Hepatocyte (in vitro differentiated cells): ENCODE results near the gene CCDC85C. TPM values are rescaled to one million over a fixed set of nuclear protein-coding genes. Genes with fewer than 3 reads are reported as not detected.

Experiments used
- DNase-seq: peaks from one replicate; pipeline ENCODE4 v3.0.0-alpha.2; 2016; ENCODE audit warnings: low spot score
- H2AFZ ChIP-seq: fragments of 200-600 bp; sonication (generic); 2 replicates; pipeline ENCODE4 v1.6.0; 2016; ENCODE audit warnings: antibody characterized with exemption, mild to moderate bottlenecking
- H3K27ac ChIP-seq: fragments of 200-600 bp; sonication (generic); 2 replicates; pipeline ENCODE4 v1.5.1; 2016; ENCODE audit warnings: mild to moderate bottlenecking
- H3K27me3 ChIP-seq: fragments of 200-600 bp; sonication (generic); 2 replicates; pipeline ENCODE4 v1.6.1; 2016
- H3K36me3 ChIP-seq: fragments of 200-600 bp; sonication (generic); replicated peaks from 2 replicates; pipeline ENCODE4 v1.5.1; 2016; ENCODE audit warnings: low read depth; ENCODE audit not compliant: insufficient read depth
- H3K4me1 ChIP-seq: fragments of 200-600 bp; sonication (generic); 2 replicates; pipeline ENCODE4 v1.5.1; 2016; ENCODE audit warnings: mild to moderate bottlenecking, moderate library complexity; ENCODE audit not compliant: insufficient read depth
- H3K4me2 ChIP-seq: fragments of 200-600 bp; sonication (generic); 2 replicates; pipeline ENCODE4 v1.6.0; 2016
- H3K4me3 ChIP-seq: fragments of 200-600 bp; sonication (generic); 2 replicates; pipeline ENCODE4 v1.5.1; 2016; ENCODE audit warnings: mild to moderate bottlenecking
- H3K79me2 ChIP-seq: fragments of 200-600 bp; sonication (generic); 2 replicates; pipeline ENCODE4 v1.6.0; 2017; ENCODE audit warnings: mild to moderate bottlenecking
- H3K9me2 ChIP-seq: fragments of 200-600 bp; sonication (generic); replicated peaks from 2 replicates; pipeline ENCODE4 v1.6.0; 2017; ENCODE audit warnings: mild to moderate bottlenecking; ENCODE audit not compliant: insufficient read depth
- H3K9me3 ChIP-seq: fragments of 200-600 bp; sonication (generic); 2 replicates; pipeline ENCODE4 v1.5.1; 2016; ENCODE audit warnings: low read depth, mild to moderate bottlenecking
- H4K20me1 ChIP-seq: fragments of 200-600 bp; sonication (generic); 2 replicates; pipeline ENCODE4 v1.6.0; 2016; ENCODE audit warnings: mild to moderate bottlenecking; ENCODE audit not compliant: insufficient read depth, poor library complexity, severe bottlenecking
- CTCF ChIP-seq: fragments of 200-600 bp; sonication (generic); IDR thresholded peaks from 2 replicates; pipeline ENCODE4 v1.5.1; 2016; ENCODE audit warnings: antibody characterized with exemption, mild to moderate bottlenecking; ENCODE audit not compliant: poor library complexity
- EZH2 ChIP-seq: fragments of 200-600 bp; sonication (generic); IDR thresholded peaks from 2 replicates; pipeline ENCODE4 v1.6.1; 2016; ENCODE audit warnings: antibody characterized with exemption, mild to moderate bottlenecking, borderline replicate concordance
- EZH2phosphoT487 ChIP-seq: fragments of 200-600 bp; sonication (generic); IDR thresholded peaks from one replicate; pipeline ENCODE4 v1.6.1; 2018; ENCODE audit warnings: antibody characterized with exemption, mild to moderate bottlenecking, low read depth, moderate library complexity; ENCODE audit not compliant: unreplicated experiment, severe bottlenecking
- WGBS: methylation state at CpG from one replicate; pipeline ENCODE4 v1.1.6; 2016; ENCODE audit warnings: low lambda C conversion rate; ENCODE audit errors: missing lambda C conversion rate; 5-methylcytosine and 5-hydroxymethylcytosine counted together
- polyA plus RNA-seq: library from polyadenylated mRNA; unstranded; fragments of >200 nt; fragmentation: Nextera tagmentation; extraction: Ambion mirVana; gene quantifications from 2 replicates; pipeline ENCODE4 v1.2.1, GENCODE V29; 2016
- total RNA-seq: library from RNA; depleted of rRNA; stranded (reverse); fragments of >200 nt; gene quantifications from 2 replicates; pipeline ENCODE4 v1.2.3, GENCODE V29; 2014

Gene CCDC85C
- total and polyA plus RNA-seq, 2 experiments from 2014 or later, result 37.8 to 47.2 TPM

GRCh38 chr14:99524091-99524661 lies 79.8 kb downstream of the CCDC85C start:
- Histone ChIP-seq H3K36me3 (no peaks in the 10 kb centered on the region), H3K27me3 (no peaks in the 10 kb centered on the region), H3K4me1 (peaks cover 32% of the 10 kb centered on the region), H2AFZ (no peak overlapping the region), H3K79me2 (peaks cover 40% of the 10 kb centered on the region), H3K27ac (peak overlapping the region; percentile 27), H3K4me2 (no peak overlapping the region), H3K4me3 (no peak overlapping the region), H4K20me1 (peaks cover 21% of the 10 kb centered on the region), H3K9me3 (no peaks in the 10 kb centered on the region), H3K9me2 (no peaks in the 10 kb centered on the region)
- 62% methylated on average over 16 of the region's 16 CpGs for WGBS
- DNase-seq, result no peak
- TF ChIP-seq EZH2, result no peak
- TF ChIP-seq EZH2phosphoT487, result no peak
- no peak for TF ChIP-seq CTCF

- no peaks in the 10 kb centered on the region for H3K9me2 ChIP-seq
- no peaks in the 10 kb centered on the region for H3K27me3 ChIP-seq
- peak overlapping the region; percentile 63 for H3K4me2 ChIP-seq
- peaks cover 43% of the 10 kb centered on the region for H3K79me2 ChIP-seq
- H3K4me1 ChIP-seq, result peaks cover 33% of the 10 kb centered on the region
- DNase-seq, result no peak
- WGBS, result 73% methylated on average over 5 of the region's 5 CpGs
- H3K9me3 ChIP-seq, result no peaks in the 10 kb centered on the region
- peaks cover 23% of the 10 kb centered on the region for H4K20me1 ChIP-seq
- no peak overlapping the region for H3K4me3 ChIP-seq
- H3K27ac ChIP-seq, result peak overlapping the region; percentile 54
- no peak overlapping the region for H2AFZ ChIP-seq
- TF ChIP-seq EZH2, result no peak
- no peak for TF ChIP-seq EZH2phosphoT487
- TF ChIP-seq CTCF, result no peak
- H3K36me3 ChIP-seq, result no peaks in the 10 kb centered on the region
Measured at GRCh38 chr14:99523704-99524055, 80.3 kb downstream of the CCDC85C start.

- Histone ChIP-seq H3K27me3 (no peaks in the 10 kb centered on the region), H3K4me3 (no peak overlapping the region), H3K4me1 (peaks cover 36% of the 10 kb centered on the region), H3K27ac (peak overlapping the region; percentile 54), H4K20me1 (peaks cover 27% of the 10 kb centered on the region), H3K79me2 (peaks cover 42% of the 10 kb centered on the region), H3K36me3 (no peaks in the 10 kb centered on the region), H3K9me2 (no peaks in the 10 kb centered on the region), H2AFZ (no peak overlapping the region), H3K4me2 (peak overlapping the region; percentile 63), H3K9me3 (no peaks in the 10 kb centered on the region)
- peak; percentile 49 for DNase-seq
- WGBS, result 14% methylated on average over 13 of the region's 14 CpGs
- TF ChIP-seq CTCF (no peak), EZH2phosphoT487 (no peak), EZH2 (no peak)
Measured at GRCh38 chr14:99522934-99523703, 80.9 kb downstream of the CCDC85C start.
